GM15510 (cell line): ENCODE data around the gene COMMD10.

Experiments
- POLR2A ChIP-seq: IDR thresholded peaks from 3 replicates; pipeline ENCODE4 v1.6.1; 2011; ENCODE audit warnings: borderline replicate concordance; ENCODE audit not compliant: insufficient read length; ENCODE audit errors: extremely low read depth

The COMMD10 gene

DNA sequence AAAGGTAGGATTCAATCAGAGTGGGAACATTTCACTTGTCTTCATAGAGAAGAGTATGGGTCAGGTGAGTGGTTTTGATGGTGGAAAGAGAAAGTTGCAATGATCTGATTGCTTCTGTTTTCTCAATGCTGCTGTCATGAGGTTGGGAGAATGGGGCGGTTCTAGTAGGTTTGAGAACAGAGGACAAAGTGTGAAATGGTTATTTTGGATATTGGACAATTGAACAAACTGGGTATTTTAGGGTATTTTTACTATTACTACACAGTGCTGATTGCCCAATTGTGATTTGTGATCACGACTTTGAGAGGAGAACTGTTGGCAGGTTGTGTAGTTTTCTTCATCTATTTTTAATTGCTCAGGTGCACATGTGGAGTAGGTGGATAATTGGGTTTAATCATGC is 60.2 kb downstream of the COMMD10 start:
- TF ChIP-seq POLR2A = no peak

DNA sequence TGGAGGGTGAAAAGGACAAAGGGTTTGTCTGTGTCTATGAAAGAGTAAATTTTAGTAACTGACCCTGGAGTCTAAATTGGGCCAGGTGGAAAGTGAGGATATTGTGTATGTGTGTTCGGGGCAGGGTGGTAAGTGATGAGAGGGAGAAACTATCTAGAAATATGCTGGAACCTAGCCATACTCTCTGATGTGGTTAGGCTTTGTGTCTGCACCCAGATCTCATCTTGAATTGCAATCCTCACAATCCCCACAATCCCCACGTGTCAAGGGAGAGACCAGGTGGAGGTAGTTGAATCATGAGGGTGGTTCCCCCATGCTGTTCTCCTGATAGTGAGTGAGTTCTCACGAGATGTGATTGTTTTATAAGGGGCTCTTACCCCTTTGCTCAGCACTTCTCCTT is 60.6 kb downstream of the COMMD10 start:
- no peak for TF ChIP-seq POLR2A

DNA sequence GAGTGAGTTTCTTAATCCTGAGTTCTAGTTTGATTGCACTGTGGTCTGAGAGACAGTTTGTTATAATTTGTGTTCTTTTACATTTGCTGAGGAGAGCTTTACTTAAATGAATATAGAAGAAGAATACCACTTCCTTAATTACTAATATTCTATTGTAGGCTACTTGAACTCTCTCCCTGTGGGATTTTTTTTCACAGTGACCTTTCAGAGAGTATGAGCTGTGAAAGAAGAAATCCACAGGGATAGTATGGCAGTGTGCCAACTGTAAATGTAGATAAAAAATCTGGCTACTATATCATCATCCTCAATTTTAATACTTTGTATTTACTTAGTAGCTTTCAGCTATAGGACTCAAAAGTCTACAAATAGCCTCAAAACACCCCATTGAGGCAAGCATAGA is 67.3 kb downstream of the COMMD10 start:
- TF ChIP-seq POLR2A = no peak

DNA sequence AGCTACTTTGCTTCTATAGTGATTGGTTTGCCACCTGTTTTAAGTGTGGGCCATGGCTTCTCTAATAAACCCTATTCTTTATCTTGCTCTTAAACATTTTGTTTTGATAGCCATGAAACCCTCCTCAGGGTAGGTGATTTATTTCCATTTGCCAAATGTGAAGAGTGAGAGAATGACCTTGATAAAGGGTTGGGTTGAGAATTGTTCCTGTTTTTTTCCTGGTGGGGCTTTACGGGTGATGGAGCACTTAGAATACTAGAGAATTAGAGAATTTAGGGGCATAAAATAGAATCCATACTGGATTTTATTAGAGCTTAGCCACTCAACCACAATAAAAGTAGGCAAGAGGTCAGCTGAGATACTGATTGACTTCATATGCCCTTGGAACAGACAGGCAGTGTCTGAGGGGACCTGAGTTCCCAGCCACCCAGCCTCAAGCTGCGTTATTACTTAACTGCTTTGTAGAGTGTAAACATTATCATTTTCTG is 68.9 kb downstream of the COMMD10 start:
- TF ChIP-seq POLR2A = no peak

DNA sequence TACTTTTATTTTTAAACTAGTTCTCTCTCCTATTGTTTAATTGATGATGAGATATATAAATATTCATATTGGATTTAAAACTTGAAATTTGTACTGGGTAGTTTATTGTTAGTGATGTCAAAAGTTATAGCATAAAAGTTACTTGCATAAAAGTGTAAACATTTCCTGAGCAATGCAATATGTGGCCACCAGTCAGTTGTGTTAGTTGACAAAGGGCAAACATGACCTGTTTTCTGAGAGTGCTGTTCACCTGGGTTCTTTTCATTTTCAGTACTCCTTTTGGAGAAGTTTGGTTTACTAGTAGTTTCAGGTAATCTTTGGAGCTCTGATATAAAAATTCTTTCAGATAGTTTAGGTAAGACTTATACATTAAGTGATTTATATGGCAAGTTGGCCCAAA is 69.4 kb downstream of the COMMD10 start:
- no peak for TF ChIP-seq POLR2A

DNA sequence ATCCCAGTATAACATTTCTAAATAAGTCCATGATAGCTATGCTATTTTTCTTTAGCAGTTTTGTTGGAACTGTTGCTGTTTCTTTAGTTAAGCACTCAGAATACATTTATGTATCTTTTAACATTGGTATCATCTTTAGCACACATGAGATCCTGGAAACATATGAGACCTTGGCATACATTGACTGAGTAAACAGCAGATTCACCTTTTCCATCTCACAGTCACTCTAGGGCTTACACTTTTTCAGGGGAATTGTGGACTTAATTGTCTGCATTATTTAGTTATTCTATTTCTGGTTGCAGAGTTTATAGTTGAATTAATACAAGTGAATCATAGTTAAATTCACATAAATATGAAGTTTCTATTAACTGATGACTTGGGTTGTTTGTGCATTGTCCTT is 70.1 kb downstream of the COMMD10 start:
- no peak for TF ChIP-seq POLR2A

DNA sequence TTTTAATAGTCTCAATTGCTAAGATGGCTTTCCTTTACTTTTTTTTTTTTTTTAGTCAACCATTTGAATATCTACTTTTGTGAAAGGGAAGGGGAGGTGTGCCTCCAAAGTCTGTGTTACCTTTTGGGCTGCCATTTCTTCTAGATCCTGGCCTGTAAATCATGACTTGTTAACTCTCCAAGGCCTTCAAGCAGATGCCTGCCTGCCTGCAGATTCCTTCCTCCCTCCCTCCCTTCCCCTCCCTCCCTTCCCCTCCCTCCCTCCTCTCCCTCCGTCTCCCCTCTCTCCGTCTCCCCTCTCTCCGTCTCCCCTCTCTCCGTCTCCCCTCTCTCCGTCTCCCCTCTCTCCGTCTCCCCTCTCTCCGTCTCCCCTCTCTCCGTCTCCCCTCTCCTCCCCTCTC is 73.1 kb downstream of the COMMD10 start:
- TF ChIP-seq POLR2A = no peak

DNA sequence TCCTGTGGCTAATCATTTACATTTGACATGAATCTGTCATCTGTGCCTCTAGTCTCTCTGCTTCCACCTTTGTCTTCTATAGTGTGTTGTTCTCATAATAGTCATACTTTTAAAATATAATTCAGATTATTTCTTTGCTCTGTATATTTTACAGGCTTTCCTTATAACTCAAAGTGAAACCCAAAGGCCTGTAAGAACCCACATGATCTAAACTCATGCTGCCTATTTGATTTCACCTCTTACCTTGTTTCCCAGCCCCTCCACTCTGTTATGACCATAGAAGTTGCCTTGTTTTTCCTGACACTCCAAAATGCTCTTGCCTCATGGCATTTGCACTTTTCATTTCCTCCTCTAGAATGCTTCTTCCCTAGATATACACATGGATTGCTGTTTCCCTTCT is 74.2 kb downstream of the COMMD10 start:
- TF ChIP-seq POLR2A = no peak

DNA sequence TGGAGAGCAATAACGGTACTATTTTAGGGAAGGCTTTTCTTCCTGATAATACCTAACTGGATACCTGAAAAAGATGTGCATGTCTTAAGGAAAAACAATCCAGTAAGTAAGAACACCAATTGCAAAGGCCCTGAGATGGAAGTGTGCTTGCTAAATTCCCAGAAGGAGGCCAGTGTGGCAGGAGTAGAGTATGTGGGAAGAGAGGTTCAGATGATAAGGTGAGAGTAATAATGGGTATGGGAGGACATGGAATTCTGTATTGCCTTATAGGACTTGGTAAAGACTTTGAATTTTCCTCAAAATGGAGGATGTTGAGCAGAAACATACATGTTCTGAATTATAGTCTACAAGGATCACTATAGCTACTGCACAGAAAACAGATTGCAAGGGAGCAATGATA is 89.3 kb downstream of the COMMD10 start:
- TF ChIP-seq POLR2A = no peak

DNA sequence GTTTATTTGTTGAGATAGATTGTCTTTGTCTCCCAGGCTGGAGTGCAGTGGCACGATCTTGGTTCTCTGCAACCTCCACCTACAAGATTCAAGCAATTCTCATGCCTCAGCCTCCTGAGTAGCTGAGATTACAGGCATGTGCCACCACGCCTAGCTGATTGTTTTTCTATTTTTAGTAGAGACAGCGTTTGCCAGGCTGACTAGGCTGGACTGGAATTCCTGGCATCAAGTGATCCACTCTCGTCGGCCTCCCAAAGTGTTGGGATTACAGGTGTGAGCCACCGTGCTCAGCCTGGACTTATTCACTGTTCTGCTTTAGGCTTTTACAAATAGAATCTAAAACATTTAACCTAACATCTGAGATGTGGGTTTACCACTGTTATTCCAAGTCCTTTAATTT is 91.3 kb downstream of the COMMD10 start:
- no peak for TF ChIP-seq POLR2A

DNA sequence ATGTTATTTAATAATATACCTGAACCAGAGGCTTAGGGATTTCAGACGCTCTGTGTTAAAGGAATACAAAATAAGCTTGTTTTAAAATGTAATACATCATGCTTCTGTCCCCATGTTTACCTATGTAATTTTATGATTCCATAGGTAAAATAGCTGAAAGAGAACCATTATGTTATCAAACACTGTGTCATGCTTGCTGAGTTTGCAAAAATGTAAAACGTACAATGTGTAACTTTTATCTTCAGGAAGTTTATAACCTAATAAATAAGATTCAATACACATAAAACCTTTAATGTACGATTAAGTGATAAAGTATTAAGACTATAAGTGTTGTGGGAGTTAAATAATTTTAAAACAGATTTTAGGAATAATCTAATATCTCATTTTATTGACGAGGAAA is 94.1 kb downstream of the COMMD10 start:
- no peak for TF ChIP-seq POLR2A

DNA sequence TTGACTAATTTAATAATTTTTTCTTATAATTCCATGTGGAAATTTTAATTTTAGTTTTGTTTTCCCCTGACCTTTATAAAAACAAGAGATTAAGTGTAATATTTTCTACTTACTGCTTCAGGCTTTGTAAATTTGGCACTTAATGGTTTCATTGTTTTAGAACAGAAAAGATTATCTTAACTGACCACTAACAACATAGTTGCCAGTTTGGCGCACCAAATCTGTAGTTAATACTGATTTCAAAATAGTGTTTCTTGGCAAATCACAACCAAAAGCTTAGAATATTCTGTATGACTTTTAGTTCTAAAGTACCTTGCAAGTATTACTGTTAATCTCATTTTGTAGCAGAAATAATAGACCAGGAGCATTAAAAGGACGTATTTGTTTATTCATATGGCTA is 124.3 kb downstream of the COMMD10 start:
- no peak for TF ChIP-seq POLR2A

DNA sequence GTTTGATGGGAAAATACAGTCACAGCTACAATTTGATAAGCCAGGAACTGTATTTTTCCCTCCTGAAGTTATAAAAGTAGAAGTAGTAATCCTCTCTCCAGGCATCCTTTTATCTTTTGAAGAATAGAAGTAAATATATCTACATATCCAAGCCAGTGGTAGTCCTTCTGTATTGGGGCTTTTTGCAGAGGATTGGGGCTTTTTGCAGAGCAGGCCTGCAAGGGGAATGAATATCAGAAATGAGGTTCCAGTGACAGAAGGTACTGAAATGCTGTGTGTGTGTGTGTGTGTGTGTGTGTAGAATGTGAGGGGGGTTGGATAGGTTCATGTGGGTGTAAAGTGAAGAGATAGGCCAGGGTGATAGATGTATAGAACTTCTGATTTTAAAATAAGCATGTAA is 127.4 kb downstream of the COMMD10 start:
- no peak for TF ChIP-seq POLR2A

DNA sequence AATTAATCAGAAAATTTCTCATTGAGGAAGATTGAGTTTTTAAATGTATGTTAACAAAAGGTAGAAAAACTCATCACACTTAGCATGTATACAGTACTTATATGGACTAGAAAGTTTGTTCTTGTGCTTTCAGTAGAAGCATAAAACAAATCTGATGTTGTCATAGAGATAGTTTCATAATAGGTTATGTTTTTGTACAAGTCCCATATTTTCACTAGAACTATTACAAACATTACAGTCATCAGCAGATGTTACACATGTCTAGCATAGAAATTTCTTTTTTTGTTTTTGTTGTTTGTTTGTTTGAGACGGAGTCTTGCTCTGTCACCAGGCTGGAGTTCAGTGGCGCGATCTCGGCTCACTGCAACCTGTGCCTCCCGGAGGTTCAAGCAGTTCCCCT is 131.4 kb downstream of the COMMD10 start:
- no peak for TF ChIP-seq POLR2A

DNA sequence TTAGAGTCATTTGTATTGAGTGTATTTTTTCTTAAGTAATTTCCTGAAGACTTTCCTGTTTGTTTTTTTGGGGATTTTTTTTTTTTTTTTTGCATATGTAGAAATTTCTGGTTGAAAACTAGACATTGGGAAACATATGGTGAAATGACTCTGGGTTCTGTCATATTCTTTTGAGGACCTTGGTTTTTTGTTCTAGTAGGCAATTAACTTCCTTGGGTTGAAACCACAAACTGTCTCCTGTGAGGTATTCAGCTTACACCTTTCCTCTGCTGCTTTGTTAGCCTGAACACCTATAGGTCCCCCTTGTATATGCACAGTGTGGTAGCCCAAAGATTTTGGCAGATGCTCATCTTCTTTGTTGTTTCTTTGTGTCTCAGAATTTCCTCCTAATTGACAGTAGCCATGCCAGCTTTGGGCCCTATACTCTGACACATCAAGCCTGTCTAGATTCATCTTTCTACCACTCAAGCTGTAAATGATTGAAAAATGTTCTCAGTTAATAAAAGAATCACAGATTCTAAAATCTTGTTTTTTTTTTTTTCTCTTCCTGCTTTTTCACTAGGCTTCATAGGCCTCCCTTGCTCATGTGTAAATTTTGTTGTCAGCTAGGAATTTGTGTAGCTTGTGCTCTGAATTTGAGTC is 140.6 kb downstream of the COMMD10 start:
- TF ChIP-seq POLR2A = no peak

DNA sequence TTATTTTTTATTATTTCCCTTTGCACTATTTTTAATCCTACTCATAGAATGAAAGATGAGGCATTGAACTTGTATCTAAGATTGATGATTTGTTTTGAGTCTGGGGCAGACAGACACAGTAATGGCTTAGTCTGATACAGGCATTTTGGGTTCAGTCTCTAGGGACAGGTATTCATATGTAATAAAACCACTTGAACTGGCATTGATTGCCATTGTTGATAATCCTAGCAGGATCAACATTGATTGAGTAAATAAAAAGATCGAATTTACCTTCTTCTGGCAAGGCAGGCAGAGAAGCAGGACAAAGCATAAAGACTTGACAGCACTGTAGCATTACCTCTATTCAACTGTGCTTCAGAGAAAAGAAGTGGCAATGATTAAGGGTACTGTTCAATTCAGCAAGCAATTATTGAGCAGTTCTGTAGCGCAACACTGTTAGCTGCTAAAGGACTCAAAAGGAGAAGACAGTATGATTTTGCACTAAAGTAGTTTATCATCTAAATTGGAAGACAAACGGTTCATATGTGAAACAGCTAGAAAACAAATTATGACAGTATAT is 144.4 kb downstream of the COMMD10 start:
- TF ChIP-seq POLR2A = no peak

DNA sequence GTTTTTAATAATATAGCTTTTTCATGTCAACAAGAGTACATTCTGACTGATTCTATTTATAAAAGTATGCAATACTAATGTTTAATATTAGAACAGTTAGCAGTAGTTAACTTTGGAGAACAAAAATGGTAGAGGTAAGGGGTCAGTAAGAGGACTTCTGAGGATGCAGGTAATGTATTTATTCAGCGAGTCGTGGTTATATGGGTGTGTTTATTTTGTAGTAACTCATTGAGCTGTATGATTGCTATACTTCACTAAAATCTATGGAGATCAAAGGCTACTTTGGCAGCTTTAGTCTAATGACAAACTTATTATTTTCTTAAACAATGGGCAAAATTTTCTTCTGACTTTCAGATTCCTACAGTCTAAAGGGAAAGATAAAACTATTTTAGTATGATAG is 146.5 kb downstream of the COMMD10 start:
- TF ChIP-seq POLR2A = no peak

DNA sequence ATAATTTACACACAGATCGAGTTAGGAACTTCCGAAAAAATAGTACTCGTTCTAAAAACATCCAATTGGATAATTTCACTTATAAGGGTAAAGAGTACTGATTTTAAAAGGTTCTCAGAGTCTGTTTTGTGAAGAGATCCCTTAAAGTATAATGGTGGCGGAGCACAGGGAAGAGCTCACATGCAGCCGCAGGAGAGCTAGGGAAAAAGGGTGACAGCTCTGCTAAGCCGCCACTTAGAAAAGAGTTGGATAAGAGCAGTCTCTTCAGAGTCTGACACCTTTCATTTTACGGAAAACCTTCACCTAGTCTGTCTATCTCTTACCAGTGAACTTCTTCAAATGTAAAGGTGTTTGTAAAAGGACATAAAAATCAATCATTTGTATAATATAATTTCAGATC is 149.9 kb downstream of the COMMD10 start:
- TF ChIP-seq POLR2A = no peak

DNA sequence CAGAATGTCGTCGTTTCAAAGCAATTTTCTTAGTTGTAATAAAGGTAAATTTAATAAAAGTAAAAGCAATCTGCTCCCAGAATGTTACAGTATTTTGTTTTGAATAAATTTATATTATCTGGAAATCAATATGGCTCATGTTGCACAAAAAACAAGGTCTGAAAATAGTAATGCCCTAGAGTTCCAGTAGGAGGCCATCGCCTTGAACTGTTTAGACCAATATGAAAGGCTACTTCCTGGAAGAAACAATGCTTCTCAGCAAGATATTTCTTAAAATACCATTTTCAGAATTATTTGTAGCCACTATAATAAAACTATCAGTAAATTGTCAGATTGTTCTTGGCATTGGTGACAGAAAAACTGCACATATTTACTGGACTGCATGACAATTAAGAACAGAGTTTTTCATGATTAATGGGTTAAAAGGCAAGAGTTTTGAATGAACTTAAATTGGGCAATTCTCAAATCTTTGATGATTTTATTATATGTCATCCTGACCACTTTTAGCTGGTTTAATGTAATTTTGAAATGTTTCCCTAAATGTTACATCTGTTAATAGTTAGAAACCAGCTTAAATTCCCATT is 153.2 kb downstream of the COMMD10 start:
- no peak for TF ChIP-seq POLR2A
